Endothelial cell of umbilical vein (primary cell): ENCODE measurements around the gene WNT9B. TPM values are rescaled to one million over a fixed set of nuclear protein-coding genes. Genes with fewer than 3 reads are reported as not detected.

Experiments used
- BruUV-seq: library from RNA; stranded (reverse); fragments of 400-500 nt; replicated peaks from 2 replicates; lab custom pipeline; 2021; lab: Mats Ljungman, UMichigan
- CTCF ChIA-PET: fragments of 300-600, 350-600 bp; sonication (Branson Sonifier 250); formaldehyde crosslinking; loops from one replicate; lab custom pipeline; 2021; ENCODE audit warnings: antibody characterized with exemption, inconsistent platforms; lab: Charles Lee
- POLR2A ChIA-PET: fragments of 300-600, 350-600 bp; sonication (Branson Sonifier 250); formaldehyde crosslinking; loops from one replicate; lab custom pipeline; 2021; ENCODE audit warnings: antibody characterized with exemption, inconsistent platforms; lab: Charles Lee
- DNase-seq: peaks from one replicate; pipeline ENCODE4 v3.0.0-alpha.2; 2011; ENCODE audit warnings: low read depth, low spot score
- FAIRE-seq: peaks from 2 replicates; lab custom pipeline; 2011; peaks lifted over from hg19 to GRCh38; lab: Jason Lieb, UNC
- H2AFZ ChIP-seq: 2 replicates; pipeline ENCODE4 v1.6.0; 2012; ENCODE audit warnings: low read depth, low read length, control low read depth, inconsistent platforms
- H3K27ac ChIP-seq: 2 replicates; pipeline ENCODE4 v1.5.1; 2011; ENCODE audit warnings: low read depth, mild to moderate bottlenecking, control low read depth, low read length, moderate library complexity; ENCODE audit not compliant: insufficient read depth
- H3K27me3 ChIP-seq, 2 experiments: 2 replicates each; pipeline versions ENCODE4 v1.6.0 to v1.6.1; 2011; ENCODE audit warnings: low read length in 2 of 2, mixed read lengths in 1 of 2; ENCODE audit not compliant: control insufficient read depth in 2 of 2, insufficient read depth in 2 of 2
- H3K36me3 ChIP-seq, 2 experiments: 2 replicates in 1 of 2; 3 replicates in 1 of 2; pipeline ENCODE4 v1.5.1; 2011; ENCODE audit warnings: low read length in 2 of 2, mild to moderate bottlenecking in 1 of 2, moderate library complexity in 1 of 2; ENCODE audit not compliant: control insufficient read depth in 2 of 2, insufficient read depth in 2 of 2; ENCODE audit errors: extremely low read depth in 1 of 2
- H3K4me1 ChIP-seq: 3 replicates; pipeline ENCODE4 v1.5.1; 2011; ENCODE audit warnings: mild to moderate bottlenecking, low read length; ENCODE audit not compliant: control insufficient read depth, insufficient read depth; ENCODE audit errors: extremely low read depth
- H3K4me2 ChIP-seq: 2 replicates; pipeline ENCODE4 v1.6.1; 2011; ENCODE audit warnings: low read length, control low read depth, mixed read lengths; ENCODE audit not compliant: insufficient read depth
- H3K4me3 ChIP-seq, 3 experiments: fragments of 200-600 bp in 1 of 3; sonication (generic), shearing (Covaris generic) in 1 of 3; replicated peaks in 1 of 3; 2 replicates each; pipeline ENCODE4 v1.5.1; 2011 to 2016; ENCODE audit warnings: control low read depth in 3 of 3, low read length in 3 of 3, mild to moderate bottlenecking in 2 of 3, inconsistent platforms in 1 of 3, low read depth in 1 of 3, moderate library complexity in 1 of 3; ENCODE audit not compliant: insufficient read depth in 1 of 3
- H3K79me2 ChIP-seq: 2 replicates; pipeline ENCODE4 v1.6.0; 2012; ENCODE audit warnings: low read length, inconsistent platforms; ENCODE audit not compliant: control insufficient read depth, insufficient read depth
- H3K9ac ChIP-seq: replicated peaks from 2 replicates; pipeline ENCODE3; 2011; ENCODE audit warnings: low read length, control low read depth; ENCODE audit not compliant: insufficient read depth; ENCODE audit errors: extremely low read depth
- H3K9me1 ChIP-seq: replicated peaks from 3 replicates; pipeline ENCODE4 v1.6.0; 2011; ENCODE audit warnings: mild to moderate bottlenecking, low read length; ENCODE audit not compliant: control insufficient read depth, insufficient read depth; ENCODE audit errors: extremely low read depth
- H3K9me3 ChIP-seq: replicated peaks from 2 replicates; pipeline ENCODE4 v1.5.1; 2012; ENCODE audit warnings: low read length, inconsistent platforms; ENCODE audit not compliant: control insufficient read depth, insufficient read depth
- H4K20me1 ChIP-seq: replicated peaks from 2 replicates; pipeline ENCODE3; 2011; ENCODE audit warnings: mild to moderate bottlenecking, low read length; ENCODE audit not compliant: control insufficient read depth, insufficient read depth; ENCODE audit errors: extremely low read depth
- CTCF ChIP-seq, 2 donors: IDR thresholded peaks; 1 replicate in 1 of 2; 2 replicates in 1 of 2; pipeline ENCODE4 v1.5.1; 2011; ENCODE audit warnings: low read length in 2 of 2, mild to moderate bottlenecking in 2 of 2, moderate library complexity in 2 of 2, control low read depth in 1 of 2, inconsistent platforms in 1 of 2, low read depth in 1 of 2; ENCODE audit not compliant: insufficient read depth in 1 of 2; ENCODE audit errors: extremely low read depth in 1 of 2
- EZH2 ChIP-seq: IDR thresholded peaks from 2 replicates; pipeline ENCODE4 v1.6.1; 2012; ENCODE audit warnings: borderline replicate concordance, low read depth, mild to moderate bottlenecking, moderate library complexity, low read length, inconsistent platforms; ENCODE audit not compliant: severe bottlenecking
- FOS ChIP-seq: IDR thresholded peaks from 2 replicates; pipeline ENCODE4 v1.6.1; 2011; ENCODE audit warnings: mild to moderate bottlenecking, low read length, moderate library complexity, borderline replicate concordance; ENCODE audit not compliant: insufficient read depth
- GATA2 ChIP-seq: IDR thresholded peaks from 2 replicates; pipeline ENCODE4 v1.7.0; 2011; ENCODE audit warnings: low read depth, mild to moderate bottlenecking, moderate library complexity, mixed read lengths, low read length; ENCODE audit not compliant: insufficient read length, insufficient read depth
- JUN ChIP-seq: IDR thresholded peaks from 2 replicates; pipeline ENCODE4 v1.6.1; 2011; ENCODE audit warnings: borderline replicate concordance, low read depth; ENCODE audit not compliant: insufficient read length, insufficient read depth
- MAX ChIP-seq: IDR thresholded peaks from 2 replicates; pipeline ENCODE4 v1.6.1; 2011; ENCODE audit not compliant: insufficient read depth, insufficient read length
- MYC ChIP-seq: IDR thresholded peaks from one replicate; pipeline ENCODE4 v1.6.1; 2011; ENCODE audit warnings: mild to moderate bottlenecking, low read depth, low read length
- POLR2A ChIP-seq: IDR thresholded peaks from 2 replicates; pipeline ENCODE4 v1.6.1; 2012; ENCODE audit warnings: low read depth, mild to moderate bottlenecking, control low read depth, low read length
- POLR2AphosphoS5 ChIP-seq: IDR thresholded peaks from 2 replicates; pipeline ENCODE4 v1.6.1; 2012; ENCODE audit warnings: low read depth, mild to moderate bottlenecking, control low read depth, low read length, moderate library complexity; ENCODE audit not compliant: insufficient read depth
- dilution Hi-C: fragments of 300-500 bp; cut with MboI; formaldehyde crosslinking; loops from one replicate; pipeline ENCODE4 v1.15.0; 2019; ENCODE audit warnings: low sequenced_read_pairs; ENCODE audit not compliant: extremely low pct_ligation_motif_present
- intact Hi-C: fragments of 100-400 bp; cut with micrococcal nuclease; formaldehyde crosslinking; loops from one replicate; pipeline ENCODE4 v1.10.0; 2022
- polyA plus RNA-seq, 4 experiments: library from polyadenylated mRNA; depleted of rRNA in 3 of 4; stranded (reverse) in 3 of 4; unstranded in 1 of 4; fragments of >200 nt; gene quantifications; 2 replicates each; pipeline versions ENCODE4 v1.2.1 to v1.2.3, GENCODE V29; 2011 to 2012; ENCODE audit warnings: missing spikeins in 1 of 4
- total RNA-seq: library from RNA; stranded (reverse); gene quantifications from 2 replicates; pipeline ENCODE4 v1.2.3, GENCODE V29; 2021

WNT9B gene
- total and polyA plus RNA-seq, 2 donors (not counting 3 experiments of a cell fraction or from before 2014, with no cell fraction given), result not detected

- ChIA-PET CTCF (interaction anchor here (1.1 to 3.1 kb wide), 2 partner anchors 25 to 46 kb away, joined by 3 to 15 read pairs; no protein-coding TSS in a partner anchor), POLR2A (no interaction called here)
- Histone ChIP-seq H3K4me3 (no peak overlapping the region), H3K27me3 (no peaks in the 10 kb centered on the region), H3K27ac (no peak overlapping the region), H4K20me1 (no peaks in the 10 kb centered on the region), H3K9me1 (no peaks in the 10 kb centered on the region), H3K79me2 (no peaks in the 10 kb centered on the region), H3K9ac (no peak overlapping the region), H3K4me2 (no peak overlapping the region), H3K4me1 (no peaks in the 10 kb centered on the region), H2AFZ (no peak overlapping the region), H3K9me3 (no peaks in the 10 kb centered on the region), H3K36me3 (no peaks in the 10 kb centered on the region)
- FAIRE-seq, result no peak
- no peak for TF ChIP-seq CTCF (IDR thresholded peaks at IDR 0.05; ENCODE audit: extremely low read depth in 1 of 2, insufficient read depth in 1 of 2, low read depth in 1 of 2, low read length in 2 of 2)
- no peak for TF ChIP-seq POLR2A
- no peak for TF ChIP-seq MAX
- TF ChIP-seq POLR2AphosphoS5, result no peak
- TF ChIP-seq EZH2, result no peak
- no peak for TF ChIP-seq MYC
- TF ChIP-seq JUN, result no peak
- no peak for TF ChIP-seq GATA2
- TF ChIP-seq FOS, result no peak
- no TSS peak for BruUV-seq
- dilution Hi-C loops, result no loop called here
- no peak for DNase-seq
- intact Hi-C loops, result no loop called here
These were observed 65.7 kb downstream of the WNT9B start for GRCh38 chr17:46917041-46917440.
